D721Med (cell line): Measurements from ENCODE around the gene BLNK.

ENCODE experiments used
- DNase-seq: peaks from one replicate; pipeline ENCODE4 v3.0.0; 2011; ENCODE audit warnings: low spot score; ENCODE audit not compliant: insufficient read length
- FAIRE-seq: peaks from 2 replicates; lab custom pipeline; 2011; peaks lifted over from hg19 to GRCh38; lab: Jason Lieb, UNC
- CTCF ChIP-seq: IDR thresholded peaks from 2 replicates; pipeline ENCODE4 v1.5.1; 2012; ENCODE audit warnings: mild to moderate bottlenecking, control low read depth; ENCODE audit not compliant: insufficient read depth; ENCODE audit errors: missing control alignments

The BLNK gene

GRCh38 chr10:96276831-96277230 lies 5.5 kb upstream of the BLNK start:
- FAIRE-seq (no peak), DNase-seq (no peak)
- no peak for TF ChIP-seq CTCF

GRCh38 chr10:96276426-96276825 lies 5.1 kb upstream of the BLNK start:
- TF ChIP-seq CTCF, result no peak
- FAIRE-seq (no peak), DNase-seq (no peak)

DNA sequence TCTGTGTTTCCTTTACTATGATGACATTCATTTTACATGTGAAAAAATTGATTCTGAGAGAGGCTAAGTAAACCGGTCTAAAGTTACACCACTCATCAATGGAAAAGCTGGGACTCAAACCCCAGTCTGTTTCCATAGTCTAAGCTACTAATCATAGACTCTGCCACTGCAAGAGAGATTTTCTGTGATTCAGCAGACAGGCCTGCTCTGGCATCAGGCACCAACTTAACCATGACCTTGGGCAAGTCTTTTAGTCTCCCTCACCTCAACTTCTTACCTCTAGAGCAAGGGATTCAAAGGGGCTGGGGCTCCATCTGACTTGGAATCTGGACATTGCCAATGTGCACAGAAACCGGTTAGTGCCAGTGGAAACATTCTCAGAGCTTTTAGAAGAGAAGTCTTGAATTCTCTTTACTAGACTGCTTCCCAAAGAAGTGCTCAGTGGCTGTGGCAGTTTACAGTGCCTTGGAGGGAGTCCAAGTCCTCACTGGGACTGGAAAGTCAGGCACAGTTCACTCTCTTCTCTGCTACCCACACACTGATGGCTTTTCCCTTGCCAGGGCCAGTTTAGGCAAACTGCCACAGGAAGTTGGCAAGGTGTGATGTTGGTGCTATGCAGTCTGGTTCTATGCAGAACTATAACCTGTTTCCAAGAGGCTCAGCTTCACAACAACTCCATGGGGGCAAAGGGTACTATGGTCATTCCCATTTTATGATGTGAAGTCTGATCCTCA lies 4.5 kb upstream of the BLNK start:
- DNase-seq (no peak), FAIRE-seq (no peak)
- no peak for TF ChIP-seq CTCF

GRCh38 chr10:96272316-96273280 lies 1.2 kb upstream of the BLNK start:
- no peak for TF ChIP-seq CTCF
- DNase-seq, result no peak
- FAIRE-seq, result no peak

GRCh38 chr10:96270571-96270970 lies 798 bp downstream of the BLNK start:
- DNase-seq (no peak), FAIRE-seq (no peak)
- TF ChIP-seq CTCF, result no peak

DNA sequence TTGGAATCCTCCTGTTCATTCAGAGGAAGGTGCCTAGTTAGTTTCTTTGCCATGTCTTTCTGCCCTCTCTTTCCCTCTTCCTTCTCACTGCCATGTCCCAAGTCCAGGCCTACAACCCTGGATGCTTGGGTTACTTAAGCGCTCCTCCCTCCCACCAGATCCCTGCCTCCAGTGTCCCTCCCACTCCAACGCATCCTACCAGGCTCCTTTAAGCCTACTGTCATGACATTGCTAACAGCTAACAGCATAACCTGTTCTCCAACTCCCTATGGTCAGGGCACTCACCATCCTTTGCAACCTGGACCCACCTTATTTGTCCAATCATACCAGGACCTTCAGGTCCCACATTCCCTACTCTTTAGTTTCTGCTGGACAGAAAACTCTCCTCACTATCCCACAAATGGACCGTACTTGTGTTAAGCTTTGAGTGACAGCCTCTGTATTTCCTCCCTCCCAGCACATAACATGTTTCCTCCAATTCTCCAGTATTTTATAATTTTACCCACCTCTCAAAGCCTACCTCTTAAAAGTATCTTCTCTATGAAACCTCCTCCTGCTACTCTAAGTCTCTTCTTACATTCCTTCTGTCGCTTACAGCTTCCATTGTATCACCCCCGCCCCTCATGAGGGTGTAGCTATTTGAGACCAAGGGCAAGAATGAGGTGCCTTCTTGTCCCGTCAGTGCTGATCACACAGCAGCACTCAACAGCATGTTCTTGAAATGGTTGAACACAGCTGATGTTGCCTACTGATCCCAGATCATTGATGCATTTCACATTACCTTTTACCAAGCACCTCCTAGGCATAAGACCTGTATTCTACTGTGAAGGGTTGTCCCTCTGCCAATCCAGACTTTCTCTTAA lies 1.7 kb downstream of the BLNK start:
- no peak for TF ChIP-seq CTCF
- no peak for FAIRE-seq
- no peak for DNase-seq
